ENCODE data around the gene ESYT1.

GRCh38 chr12:56160894-56161689, 33.0 kb downstream of the ESYT1 start:
- TF ChIP-seq GATA3 (IDR thresholded peaks at IDR 0.05; ENCODE audit: low read depth, low read length): no peak
- no peak for TF ChIP-seq GATA2 (IDR thresholded peaks at IDR 0.05; ENCODE audit: low read depth, low read length)
